CD4-positive, alpha-beta T cell treated with Interleukin-10 for 1 hour (primary cell): ENCODE data around the gene IL1RAPL2.
"Not testable (repeated sequence)": the region's sequence is repeated elsewhere in the genome, so short reads cannot be mapped to it uniquely, and the experiment has no call there.

Source experiments
- DNase-seq: peaks from one replicate; pipeline ENCODE4 v3.0.0-alpha.2; 2020

The IL1RAPL2 gene

GRCh38 chrX:105038672-105039328 is 472.8 kb downstream of the IL1RAPL2 start:
- no peak for DNase-seq

GRCh38 chrX:105050921-105051320 is 484.9 kb downstream of the IL1RAPL2 start:
- no peak for DNase-seq

GRCh38 chrX:105051364-105051763 is 485.4 kb downstream of the IL1RAPL2 start:
- DNase-seq: no peak

GRCh38 chrX:105052926-105053325 is 486.9 kb downstream of the IL1RAPL2 start:
- DNase-seq: no peak

GRCh38 chrX:105063743-105064142 is 497.7 kb downstream of the IL1RAPL2 start:
- DNase-seq: no peak

GRCh38 chrX:105098201-105098600 is 532.2 kb downstream of the IL1RAPL2 start:
- no peak for DNase-seq

GRCh38 chrX:105098812-105099211 is 532.8 kb downstream of the IL1RAPL2 start:
- no peak for DNase-seq

GRCh38 chrX:105101378-105101777 is 535.4 kb downstream of the IL1RAPL2 start:
- no peak for DNase-seq

GRCh38 chrX:105109936-105110335 is 543.9 kb downstream of the IL1RAPL2 start:
- no peak for DNase-seq

GRCh38 chrX:105114554-105115130 is 548.6 kb downstream of the IL1RAPL2 start:
- DNase-seq: no peak

- not testable (repeated sequence) for DNase-seq
Measured at GRCh38 chrX:105115596-105116320, 549.8 kb downstream of the IL1RAPL2 start.

- no peak for DNase-seq
Measured at GRCh38 chrX:105116486-105116885, 550.5 kb downstream of the IL1RAPL2 start.

- no peak for DNase-seq
Measured at GRCh38 chrX:105117621-105118020, 551.6 kb downstream of the IL1RAPL2 start.

- DNase-seq: no peak
Measured at GRCh38 chrX:105120463-105120862, 554.5 kb downstream of the IL1RAPL2 start.

- no peak for DNase-seq
Measured at GRCh38 chrX:105121186-105121585, 555.2 kb downstream of the IL1RAPL2 start.

- DNase-seq: no peak
Measured at GRCh38 chrX:105126201-105126600, 560.2 kb downstream of the IL1RAPL2 start.

GRCh38 chrX:105134273-105134672 is 568.3 kb downstream of the IL1RAPL2 start:
- no peak for DNase-seq

GRCh38 chrX:105136786-105137185 is 570.8 kb downstream of the IL1RAPL2 start:
- no peak for DNase-seq

GRCh38 chrX:105150036-105150435 is 584.0 kb downstream of the IL1RAPL2 start:
- DNase-seq: no peak

- no peak for DNase-seq
Measured at GRCh38 chrX:105150557-105150956, 584.6 kb downstream of the IL1RAPL2 start.

GRCh38 chrX:105167233-105167632 is 601.2 kb downstream of the IL1RAPL2 start:
- no peak for DNase-seq

- DNase-seq: no peak
Measured at GRCh38 chrX:105168577-105168976, 602.6 kb downstream of the IL1RAPL2 start.

- DNase-seq: no peak
Measured at GRCh38 chrX:105173071-105173470, 607.1 kb downstream of the IL1RAPL2 start.

- no peak for DNase-seq
Measured at GRCh38 chrX:105179644-105180043, 613.6 kb downstream of the IL1RAPL2 start.
